SU-DHL-6 (cell line): Measurements from ENCODE around the gene MUCL1.

Experiments
- H2AFZ ChIP-seq: fragments of 200-600 bp; sonication (generic); 2 replicates; pipeline ENCODE4 v1.6.1; 2014; ENCODE audit warnings: low read depth, mild to moderate bottlenecking, moderate library complexity, mixed read lengths, antibody characterized with exemption, low read length; ENCODE audit not compliant: severe bottlenecking
- H3F3A ChIP-seq: fragments of 200-600 bp; shearing (Covaris generic); 2 replicates; pipeline ENCODE4 v1.6.0; 2016; ENCODE audit warnings: antibody characterized with exemption, mild to moderate bottlenecking; ENCODE audit not compliant: insufficient read depth
- H3K27ac ChIP-seq: fragments of 200-600 bp; sonication (generic); 2 replicates; pipeline ENCODE4 v1.5.1; 2016; ENCODE audit warnings: low read depth, mild to moderate bottlenecking, low read length, moderate library complexity, mixed read lengths
- H3K27me3 ChIP-seq: fragments of 200-600 bp; sonication (generic), shearing (Covaris generic); 2 replicates; pipeline ENCODE4 v1.6.0; 2014; ENCODE audit warnings: mild to moderate bottlenecking, low read length
- H3K36me3 ChIP-seq: fragments of 200-600 bp; sonication (generic); 2 replicates; pipeline ENCODE4 v1.6.1; 2014; ENCODE audit warnings: mild to moderate bottlenecking, low read length, mixed read lengths
- H3K4me2 ChIP-seq: fragments of 300-600, 200-600 bp; shearing (Covaris generic), sonication (generic); 2 replicates; pipeline ENCODE4 v1.6.0; 2014; ENCODE audit warnings: low read length, low read depth, mild to moderate bottlenecking; ENCODE audit not compliant: poor library complexity, severe bottlenecking
- H3K4me3 ChIP-seq: fragments of 200-600 bp; sonication (generic); 2 replicates; pipeline ENCODE4 v1.5.1; 2014; ENCODE audit warnings: antibody characterized with exemption, low read length, mild to moderate bottlenecking, mixed read lengths; ENCODE audit not compliant: insufficient read depth, poor library complexity, severe bottlenecking
- H3K79me2 ChIP-seq: fragments of 200-600 bp; sonication (generic); 2 replicates; pipeline ENCODE4 v1.6.1; 2014; ENCODE audit warnings: mild to moderate bottlenecking, low read length, moderate library complexity; ENCODE audit not compliant: insufficient read depth
- H3K9ac ChIP-seq: fragments of 200-600 bp; sonication (generic); 2 replicates; pipeline ENCODE4 v1.7.0; 2014; ENCODE audit warnings: mild to moderate bottlenecking, low read length
- H3K9me2 ChIP-seq: fragments of 200-600 bp; sonication (generic); replicated peaks from 2 replicates; pipeline ENCODE4 v1.6.1; 2014; ENCODE audit warnings: low read length; ENCODE audit not compliant: insufficient read depth
- H3K9me3 ChIP-seq: fragments of 200-600 bp; sonication (generic); 2 replicates; pipeline ENCODE4 v1.6.1; 2014; ENCODE audit warnings: low read length, mixed read lengths; ENCODE audit not compliant: insufficient read depth
- H4K20me1 ChIP-seq: fragments of 200-600 bp; sonication (generic); 2 replicates; pipeline ENCODE4 v1.6.1; 2014; ENCODE audit warnings: low read depth, mild to moderate bottlenecking, antibody characterized with exemption, low read length, moderate library complexity, mixed read lengths
- EZH2phosphoT487 ChIP-seq: fragments of 200-600 bp; sonication (generic), shearing (Covaris generic); conservative IDR thresholded peaks from 2 replicates; pipeline ENCODE4 v1.6.1; 2018; ENCODE audit warnings: mild to moderate bottlenecking, antibody characterized with exemption, low read length, moderate library complexity, mixed read lengths
- TF ChIP-seq, protein P1 (sequence below): fragments of 200-600 bp; sonication (generic); IDR thresholded peaks from one replicate; pipeline ENCODE4 v1.5.1; 2017; ENCODE audit warnings: antibody characterized with exemption, mild to moderate bottlenecking, low read length, moderate library complexity; ENCODE audit not compliant: insufficient read depth, poor library complexity, severe bottlenecking

The MUCL1 gene

DNA sequence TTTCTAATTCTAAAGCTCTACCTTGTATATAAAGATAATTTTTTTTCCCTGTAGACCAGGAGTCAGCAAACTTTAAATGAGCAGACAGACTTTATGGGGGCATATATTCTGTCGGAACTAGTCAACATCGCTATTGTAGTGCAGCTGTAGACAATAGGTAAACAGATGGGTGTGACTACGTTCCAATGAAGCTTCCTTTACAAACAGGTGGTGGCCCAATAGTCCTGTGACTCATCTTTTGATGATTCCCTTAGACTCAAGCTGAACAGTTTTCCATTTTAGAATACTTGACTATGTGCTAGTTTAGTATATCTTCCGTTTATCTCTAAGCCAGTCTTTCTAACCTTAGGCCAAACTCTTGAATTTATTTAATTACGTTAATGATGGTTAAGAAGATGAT is 16.3 kb downstream of the MUCL1 start:
- no peaks in the 10 kb centered on the region for H3K9me3 ChIP-seq

DNA sequence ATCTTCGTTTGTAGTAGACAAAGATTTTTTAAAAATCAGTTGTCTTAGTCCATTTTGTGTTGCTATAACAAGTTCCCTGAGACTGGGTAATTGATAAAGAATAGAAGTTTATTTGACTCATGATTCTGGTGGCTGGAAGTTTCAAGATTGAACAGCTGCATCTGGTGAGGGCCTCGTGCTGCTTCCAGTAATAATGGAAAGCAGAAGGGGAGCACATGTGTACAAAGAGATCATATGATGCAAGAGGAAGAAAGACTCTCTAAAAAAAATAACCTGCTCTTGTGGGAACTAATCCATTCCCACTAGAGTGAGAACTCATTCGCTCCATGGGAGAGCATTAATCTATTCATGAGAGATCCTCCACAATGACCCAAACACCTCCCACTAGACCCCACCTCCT is 24.8 kb downstream of the MUCL1 start:
- no peak for TF ChIP-seq EZH2phosphoT487
- TF ChIP-seq, protein P1, sequence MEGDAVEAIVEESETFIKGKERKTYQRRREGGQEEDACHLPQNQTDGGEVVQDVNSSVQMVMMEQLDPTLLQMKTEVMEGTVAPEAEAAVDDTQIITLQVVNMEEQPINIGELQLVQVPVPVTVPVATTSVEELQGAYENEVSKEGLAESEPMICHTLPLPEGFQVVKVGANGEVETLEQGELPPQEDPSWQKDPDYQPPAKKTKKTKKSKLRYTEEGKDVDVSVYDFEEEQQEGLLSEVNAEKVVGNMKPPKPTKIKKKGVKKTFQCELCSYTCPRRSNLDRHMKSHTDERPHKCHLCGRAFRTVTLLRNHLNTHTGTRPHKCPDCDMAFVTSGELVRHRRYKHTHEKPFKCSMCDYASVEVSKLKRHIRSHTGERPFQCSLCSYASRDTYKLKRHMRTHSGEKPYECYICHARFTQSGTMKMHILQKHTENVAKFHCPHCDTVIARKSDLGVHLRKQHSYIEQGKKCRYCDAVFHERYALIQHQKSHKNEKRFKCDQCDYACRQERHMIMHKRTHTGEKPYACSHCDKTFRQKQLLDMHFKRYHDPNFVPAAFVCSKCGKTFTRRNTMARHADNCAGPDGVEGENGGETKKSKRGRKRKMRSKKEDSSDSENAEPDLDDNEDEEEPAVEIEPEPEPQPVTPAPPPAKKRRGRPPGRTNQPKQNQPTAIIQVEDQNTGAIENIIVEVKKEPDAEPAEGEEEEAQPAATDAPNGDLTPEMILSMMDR, result no peak
- no peak overlapping the region for H3K4me3 ChIP-seq
- no peak overlapping the region for H3K4me2 ChIP-seq
- no peak overlapping the region for H2AFZ ChIP-seq
- H3F3A ChIP-seq, result no peaks in the 10 kb centered on the region
- H3K79me2 ChIP-seq, result no peaks in the 10 kb centered on the region
- no peaks in the 10 kb centered on the region for H3K36me3 ChIP-seq
- no peaks in the 10 kb centered on the region for H4K20me1 ChIP-seq
- no peaks in the 10 kb centered on the region for H3K27me3 ChIP-seq
- H3K9me3 ChIP-seq, result no peaks in the 10 kb centered on the region
- no peak overlapping the region for H3K9ac ChIP-seq
- no peak overlapping the region for H3K27ac ChIP-seq
- H3K9me2 ChIP-seq, result no peaks in the 10 kb centered on the region

More for the DNA sequence above, 16.3 kb downstream of the MUCL1 start:
- Histone ChIP-seq H3K4me2 (no peak overlapping the region), H3K9ac (no peak overlapping the region), H3K9me2 (no peaks in the 10 kb centered on the region), H3K27ac (no peak overlapping the region), H3K36me3 (no peaks in the 10 kb centered on the region), H3K79me2 (no peaks in the 10 kb centered on the region), H3K4me3 (no peak overlapping the region), H3F3A (no peaks in the 10 kb centered on the region), H4K20me1 (no peaks in the 10 kb centered on the region), H2AFZ (no peak overlapping the region), H3K27me3 (no peaks in the 10 kb centered on the region)
- TF ChIP-seq EZH2phosphoT487, result no peak
- TF ChIP-seq, protein P1, result no peak

DNA sequence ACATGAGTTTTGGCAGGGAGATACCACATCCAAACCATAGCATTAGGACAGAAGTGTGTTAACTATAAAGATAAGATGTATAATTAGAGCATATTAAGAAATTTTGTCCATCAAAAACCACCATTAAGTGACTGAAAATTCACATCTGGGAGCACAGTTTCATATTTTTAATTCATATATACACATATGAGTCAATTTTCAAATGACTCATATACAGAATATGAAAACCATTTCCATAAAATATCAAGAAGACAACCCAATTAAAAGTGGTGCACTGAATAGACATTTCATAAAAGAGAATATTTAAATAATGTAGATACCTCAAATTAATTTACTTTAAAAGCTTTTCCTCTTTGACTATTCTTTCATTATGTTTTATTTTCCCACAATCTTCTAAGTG is 25.3 kb downstream of the MUCL1 start:
- H3K4me3 ChIP-seq, result no peak overlapping the region
- H3K79me2 ChIP-seq, result no peaks in the 10 kb centered on the region
- H3K9me2 ChIP-seq, result no peaks in the 10 kb centered on the region
- no peak overlapping the region for H2AFZ ChIP-seq
- H3K36me3 ChIP-seq, result no peaks in the 10 kb centered on the region
- no peak overlapping the region for H3K4me2 ChIP-seq
- H3K27me3 ChIP-seq, result no peaks in the 10 kb centered on the region
- H4K20me1 ChIP-seq, result no peaks in the 10 kb centered on the region
- TF ChIP-seq, protein P1, result no peak
- TF ChIP-seq EZH2phosphoT487, result no peak
- no peaks in the 10 kb centered on the region for H3F3A ChIP-seq
- no peaks in the 10 kb centered on the region for H3K9me3 ChIP-seq
- no peak overlapping the region for H3K27ac ChIP-seq
- no peak overlapping the region for H3K9ac ChIP-seq
